Thyroid gland (tissue), 4 donors: ENCODE results near the gene ZNF525.
"Not testable (repeated sequence)": the region's sequence is repeated elsewhere in the genome, so short reads cannot be mapped to it uniquely, and the experiment has no call there.

Source experiments
- POLR2A ChIP-seq, 2 donors: fragments of 450-650 bp; IDR thresholded peaks; one replicate each; pipeline ENCODE4 v1.6.1; 2017; ENCODE audit warnings: antibody characterized with exemption in 2 of 2, mild to moderate bottlenecking in 2 of 2, moderate library complexity in 1 of 2
- TF ChIP-seq, protein P1 (sequence below), 6 experiments: fragments of 200-600 bp in 3 of 6; fragments of 450-650 bp in 3 of 6; sonication (generic) in 3 of 6; IDR thresholded peaks; one replicate each; pipeline ENCODE4 v1.5.1; 2016 to 2019; ENCODE audit warnings: antibody characterized with exemption in 6 of 6, mild to moderate bottlenecking in 2 of 6, inconsistent platforms in 1 of 6, moderate library complexity in 1 of 6

DNA sequence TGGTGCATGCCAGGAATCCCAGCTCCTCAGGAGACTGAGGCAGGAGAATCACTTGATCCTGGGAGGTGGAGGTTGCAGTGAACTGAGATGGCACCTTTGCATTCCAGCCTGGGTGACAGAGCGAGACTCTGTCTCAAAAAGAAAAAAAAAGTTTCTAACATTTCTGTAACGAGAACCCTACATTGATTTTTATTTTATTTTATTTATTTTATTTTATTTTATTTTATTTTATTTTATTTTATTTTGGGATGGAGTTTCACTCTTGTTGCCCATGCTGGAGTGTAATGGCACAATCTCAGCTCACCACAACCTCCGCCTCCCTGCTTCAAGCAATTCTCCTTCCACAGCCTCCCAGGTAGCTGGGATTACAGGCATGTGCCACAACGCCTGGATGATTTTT lies 21.1 kb upstream of the ZNF525 start:
- TF ChIP-seq, protein P1, sequence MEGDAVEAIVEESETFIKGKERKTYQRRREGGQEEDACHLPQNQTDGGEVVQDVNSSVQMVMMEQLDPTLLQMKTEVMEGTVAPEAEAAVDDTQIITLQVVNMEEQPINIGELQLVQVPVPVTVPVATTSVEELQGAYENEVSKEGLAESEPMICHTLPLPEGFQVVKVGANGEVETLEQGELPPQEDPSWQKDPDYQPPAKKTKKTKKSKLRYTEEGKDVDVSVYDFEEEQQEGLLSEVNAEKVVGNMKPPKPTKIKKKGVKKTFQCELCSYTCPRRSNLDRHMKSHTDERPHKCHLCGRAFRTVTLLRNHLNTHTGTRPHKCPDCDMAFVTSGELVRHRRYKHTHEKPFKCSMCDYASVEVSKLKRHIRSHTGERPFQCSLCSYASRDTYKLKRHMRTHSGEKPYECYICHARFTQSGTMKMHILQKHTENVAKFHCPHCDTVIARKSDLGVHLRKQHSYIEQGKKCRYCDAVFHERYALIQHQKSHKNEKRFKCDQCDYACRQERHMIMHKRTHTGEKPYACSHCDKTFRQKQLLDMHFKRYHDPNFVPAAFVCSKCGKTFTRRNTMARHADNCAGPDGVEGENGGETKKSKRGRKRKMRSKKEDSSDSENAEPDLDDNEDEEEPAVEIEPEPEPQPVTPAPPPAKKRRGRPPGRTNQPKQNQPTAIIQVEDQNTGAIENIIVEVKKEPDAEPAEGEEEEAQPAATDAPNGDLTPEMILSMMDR (IDR thresholded peaks at IDR 0.05) = not testable (repeated sequence)
- not testable (repeated sequence) for TF ChIP-seq POLR2A (IDR thresholded peaks at IDR 0.05)
